Right lobe of liver (tissue), 4 donors: ENCODE results near the gene SRRM1.

Experiments used
- CTCF ChIP-seq, 4 donors: fragments of 200-600 bp in 3 of 4; fragments of 450-650 bp in 1 of 4; IDR thresholded peaks; one replicate each; pipeline versions ENCODE4 v1.5.1 to v1.8.0; 2016 to 2022; ENCODE audit warnings: antibody characterized with exemption in 4 of 4, mild to moderate bottlenecking in 2 of 4
- POLR2A ChIP-seq: fragments of 450-650 bp; IDR thresholded peaks from one replicate; pipeline ENCODE4 v1.6.1; 2017; ENCODE audit warnings: antibody characterized with exemption, mild to moderate bottlenecking
- donor health status: DM: no; HTN: no; CAD: no.
- donor health status: DM: no; HTN: no; CAD: no.
- donor health status: DM: no; HTN: yes; CAD: no.

- peak; percentile 83 to 87 (median 86) for TF ChIP-seq CTCF (IDR thresholded peaks at IDR 0.05)
- TF ChIP-seq POLR2A = no peak
These were observed 45.6 kb downstream of the SRRM1 start for GRCh38 chr1:24688621-24689195.
